Measurements from ENCODE around the gene UGT1A10.
"Not testable (repeated sequence)": the region's sequence is repeated elsewhere in the genome, so short reads cannot be mapped to it uniquely, and the experiment has no call there.

UGT1A10 gene

DNA sequence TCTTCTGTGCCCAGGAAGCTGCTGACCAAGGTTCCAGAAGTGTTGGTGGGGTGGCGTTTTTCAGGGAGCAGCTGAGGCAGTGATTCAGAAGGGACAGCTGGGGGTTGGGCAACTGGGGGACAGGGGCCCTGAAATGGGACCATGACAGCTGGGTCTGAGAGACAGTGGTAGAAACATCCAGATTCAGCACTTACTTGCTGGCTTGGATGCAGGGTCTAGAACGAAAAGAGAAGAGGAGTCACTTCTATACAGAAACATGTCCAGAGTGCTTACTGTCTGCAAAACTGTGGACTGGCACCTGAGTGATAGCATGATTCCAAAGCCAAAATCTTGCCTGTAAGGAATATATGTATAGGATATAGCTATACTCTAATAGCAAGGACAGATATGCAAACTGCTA, 109.6 kb downstream of the UGT1A10 start:
- not testable (repeated sequence) for DNase-seq

DNA sequence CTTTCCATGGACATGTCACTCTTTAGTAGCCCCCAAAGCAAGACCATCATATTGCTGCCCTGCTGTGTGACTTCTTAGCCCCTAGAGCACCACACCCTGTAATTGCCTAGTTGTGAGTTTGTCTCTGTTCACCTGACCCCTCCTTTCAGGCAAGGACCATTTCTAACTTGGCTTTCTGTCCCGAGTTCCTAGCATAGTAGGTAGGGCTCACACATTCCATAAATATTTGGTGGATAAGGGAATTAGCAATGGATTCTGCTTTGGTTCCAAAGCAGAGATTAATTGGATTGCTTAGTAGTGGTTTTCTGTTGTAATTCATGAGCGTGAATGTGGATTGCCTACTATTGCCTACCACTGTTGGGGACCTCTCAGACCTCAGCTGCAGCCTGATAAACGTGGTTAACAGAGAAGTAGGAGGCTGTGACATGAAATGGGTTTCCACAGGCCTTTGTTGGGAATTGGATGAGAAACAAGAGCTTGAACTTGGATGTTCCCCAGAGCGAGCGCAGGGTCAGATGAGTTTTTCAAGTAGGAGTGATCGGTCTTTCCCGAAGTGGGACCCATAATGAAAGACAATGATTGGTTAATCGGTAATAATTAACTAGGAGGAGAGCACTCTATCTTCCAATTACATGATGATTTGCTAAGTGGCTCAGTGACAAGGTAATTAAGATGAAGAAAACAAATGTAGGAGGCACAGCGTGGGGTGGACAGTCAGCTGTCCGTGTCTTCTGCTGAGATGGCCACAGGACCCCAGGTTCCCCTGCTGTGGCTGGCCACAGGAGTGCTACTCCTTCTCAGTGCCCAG, 110.4 kb downstream of the UGT1A10 start:
- DNase-seq = no peak

DNA sequence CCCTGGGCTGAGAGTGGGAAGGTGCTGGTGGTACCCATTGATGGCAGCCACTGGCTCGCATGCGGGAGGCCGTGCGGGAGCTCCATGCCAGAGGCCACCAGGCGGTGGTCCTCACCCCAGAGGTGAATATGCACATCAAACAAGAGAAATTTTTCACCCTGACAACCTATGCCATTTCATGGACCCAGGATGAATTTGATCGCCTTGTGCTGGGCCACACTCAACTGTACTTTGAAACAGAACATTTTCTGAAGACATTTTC, 111.0 kb downstream of the UGT1A10 start:
- no peak for DNase-seq

DNA sequence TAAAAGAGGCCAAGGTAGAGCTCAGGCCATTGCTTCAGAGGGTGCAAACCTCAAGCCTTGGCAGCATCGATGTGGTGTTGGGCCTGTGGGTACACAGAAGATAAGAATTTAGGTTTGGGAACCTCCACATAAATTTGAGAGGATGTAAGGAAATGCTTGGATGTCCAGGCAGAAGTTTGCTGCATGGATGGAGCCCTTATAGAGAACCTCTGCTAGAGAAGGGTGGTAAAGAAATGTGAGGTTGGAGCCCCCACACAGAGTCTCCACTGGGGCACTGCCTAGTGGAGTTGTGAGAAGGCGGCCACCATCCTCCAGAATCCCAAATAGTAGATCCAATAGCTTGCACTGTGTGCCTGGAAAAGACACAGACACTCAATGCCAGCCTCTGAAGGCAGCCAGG, 114.4 kb downstream of the UGT1A10 start:
- not testable (repeated sequence) for DNase-seq

DNA sequence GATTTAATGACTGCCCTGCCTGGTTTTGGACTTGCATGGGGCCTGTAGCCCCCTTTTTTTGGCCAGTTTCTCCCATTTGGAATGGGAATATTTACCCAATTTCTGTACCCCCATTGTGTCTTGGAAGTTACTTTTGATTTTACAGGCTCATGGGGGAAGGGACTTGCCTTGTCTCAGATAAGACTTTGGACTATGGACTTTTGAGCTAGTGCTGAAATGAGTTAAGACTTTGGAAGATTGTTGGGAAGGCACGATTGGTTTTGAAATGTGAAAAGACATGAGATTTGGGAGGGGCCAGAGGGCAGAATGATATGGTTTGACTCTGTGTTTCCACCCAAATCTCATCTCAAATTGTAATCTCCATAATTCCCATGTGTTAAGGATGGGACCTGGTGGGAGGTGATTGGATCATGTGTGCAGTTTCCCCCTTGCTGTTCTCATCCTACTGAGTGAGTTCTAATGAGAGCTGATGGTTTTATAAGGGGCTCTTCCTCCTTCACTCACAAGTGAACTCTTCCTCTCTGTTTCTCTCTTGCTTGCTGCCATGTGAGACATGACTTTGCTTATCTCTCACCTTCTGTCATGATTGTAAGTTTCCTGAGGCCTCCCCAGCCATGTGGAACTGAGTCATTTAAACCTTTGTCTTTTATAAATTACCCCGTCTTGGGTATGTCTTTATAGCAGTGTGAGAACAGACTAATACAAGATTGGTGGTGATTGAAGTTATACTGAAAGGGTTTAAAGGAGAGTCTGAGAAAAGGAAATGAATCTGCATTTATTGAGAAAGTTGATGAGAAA, 115.2 kb downstream of the UGT1A10 start:
- DNase-seq = not testable (repeated sequence)

DNA sequence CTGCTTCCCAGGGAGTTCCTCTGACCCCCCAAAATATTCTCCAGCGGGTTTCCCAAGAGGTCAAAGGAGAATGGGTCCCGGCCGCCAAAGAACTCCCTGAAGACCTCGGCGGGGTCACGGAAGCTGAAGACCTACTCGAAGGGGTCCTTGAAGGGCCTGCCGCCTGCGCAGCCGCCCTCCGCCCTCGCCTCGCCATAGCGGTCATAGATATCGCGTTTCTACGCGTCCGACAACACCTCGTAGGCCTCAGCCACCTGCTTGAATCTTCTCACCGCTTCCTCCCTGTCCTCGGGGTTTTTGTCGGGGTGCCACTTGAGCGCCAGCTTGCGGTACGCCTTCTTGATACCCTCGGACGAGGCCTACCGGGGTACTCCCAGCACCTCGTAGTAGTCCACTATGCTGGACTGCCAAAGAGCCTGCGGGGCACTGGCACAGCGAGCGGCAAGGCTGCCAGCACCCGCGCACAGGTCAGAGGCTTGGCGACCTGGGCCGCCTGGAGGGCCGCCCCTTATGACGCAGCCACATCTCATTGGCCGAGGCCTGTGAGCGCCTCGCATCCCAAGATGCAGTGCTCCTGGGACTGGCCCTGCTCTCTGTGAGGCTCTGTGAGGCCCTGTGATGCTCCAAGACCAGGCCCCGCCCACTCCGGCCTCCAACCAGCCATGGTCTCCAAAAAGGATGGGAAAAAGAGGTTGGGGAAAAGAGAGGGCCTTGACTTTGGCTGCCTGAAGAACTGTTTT, 118.8 kb downstream of the UGT1A10 start:
- DNase-seq = no peak

DNA sequence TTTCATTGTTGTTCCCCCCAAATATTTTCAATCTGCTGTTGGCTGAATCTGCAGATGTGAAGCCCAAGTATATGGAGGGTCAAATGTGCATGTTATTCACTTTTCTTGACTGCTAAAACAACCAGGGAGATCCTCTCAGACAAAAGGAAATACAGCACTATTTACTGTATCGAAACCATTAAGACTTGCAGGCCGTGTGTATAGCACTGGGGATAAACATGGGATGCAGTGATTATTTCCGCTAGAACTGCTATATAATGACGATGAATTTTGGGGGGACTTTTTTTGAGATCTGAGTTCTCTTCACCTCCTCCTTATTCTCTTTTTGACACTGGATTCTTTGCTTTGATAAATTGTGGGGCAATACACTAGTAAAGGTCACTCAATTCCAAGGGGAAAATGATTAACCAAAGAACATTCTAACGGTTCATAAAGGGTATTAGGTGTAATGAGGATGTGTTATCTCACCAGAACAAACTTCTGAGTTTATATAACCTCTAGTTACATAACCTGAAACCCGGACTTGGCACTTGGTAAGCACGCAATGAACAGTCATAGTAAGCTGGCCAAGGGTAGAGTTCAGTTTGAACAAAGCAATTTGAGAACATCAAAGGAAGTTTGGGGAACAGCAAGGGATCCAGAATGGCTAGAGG, 120.3 kb downstream of the UGT1A10 start:
- no peak for DNase-seq

DNA sequence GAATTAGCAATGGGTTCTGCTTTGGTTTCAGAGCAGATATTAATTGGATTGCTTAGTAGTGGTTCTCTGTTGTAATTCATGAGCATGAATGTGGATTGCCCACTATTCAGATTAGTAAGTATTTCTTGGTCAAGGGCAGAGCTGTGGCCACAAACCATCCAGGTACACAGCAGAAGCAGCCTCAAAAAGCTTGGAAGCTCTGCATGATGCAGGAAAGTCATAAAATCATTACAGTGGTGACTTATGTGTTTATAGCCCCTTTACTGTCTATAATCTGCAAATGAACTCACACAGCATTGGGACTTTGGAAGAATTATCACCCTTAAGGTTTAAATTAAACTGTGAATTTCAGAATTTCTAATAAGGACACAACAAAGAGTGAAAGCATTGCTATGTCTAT, 121.9 kb downstream of the UGT1A10 start:
- no peak for DNase-seq

DNA sequence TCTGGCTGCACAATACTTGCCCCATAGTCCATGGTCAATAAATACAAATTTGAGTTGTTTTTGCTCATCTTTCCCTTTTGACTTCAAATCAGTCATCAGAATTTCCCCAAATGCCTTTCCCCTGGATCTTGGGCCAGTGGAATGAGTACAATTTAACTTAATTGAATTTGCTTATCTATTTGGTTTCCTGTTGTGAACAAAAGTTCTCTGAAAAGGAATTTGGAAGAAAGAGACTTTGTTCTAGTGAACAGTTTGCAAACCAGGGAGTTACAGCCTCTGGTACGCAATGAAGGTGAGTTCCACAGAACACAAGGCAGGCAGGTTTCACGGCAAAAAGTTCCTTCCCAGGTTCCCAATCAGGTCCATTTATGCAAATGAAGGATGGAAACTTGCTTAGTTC, 122.6 kb downstream of the UGT1A10 start:
- DNase-seq = no peak

DNA sequence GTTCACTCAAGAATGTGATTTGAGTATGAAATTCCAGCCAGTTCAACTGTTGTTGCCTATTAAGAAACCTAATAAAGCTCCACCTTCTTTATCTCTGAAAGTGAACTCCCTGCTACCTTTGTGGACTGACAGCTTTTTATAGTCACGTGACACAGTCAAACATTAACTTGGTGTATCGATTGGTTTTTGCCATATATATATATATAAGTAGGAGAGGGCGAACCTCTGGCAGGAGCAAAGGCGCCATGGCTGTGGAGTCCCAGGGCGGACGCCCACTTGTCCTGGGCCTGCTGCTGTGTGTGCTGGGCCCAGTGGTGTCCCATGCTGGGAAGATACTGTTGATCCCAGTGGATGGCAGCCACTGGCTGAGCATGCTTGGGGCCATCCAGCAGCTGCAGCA, 123.8 kb downstream of the UGT1A10 start, which contains the start of gene UGT1A1:
Gene UGT1A1 (plus strand): TSS at position 228 of the 400 bp plus-strand sequence. CDS start 18 bp downstream, at position 246.
- DNase-seq = no peak

DNA sequence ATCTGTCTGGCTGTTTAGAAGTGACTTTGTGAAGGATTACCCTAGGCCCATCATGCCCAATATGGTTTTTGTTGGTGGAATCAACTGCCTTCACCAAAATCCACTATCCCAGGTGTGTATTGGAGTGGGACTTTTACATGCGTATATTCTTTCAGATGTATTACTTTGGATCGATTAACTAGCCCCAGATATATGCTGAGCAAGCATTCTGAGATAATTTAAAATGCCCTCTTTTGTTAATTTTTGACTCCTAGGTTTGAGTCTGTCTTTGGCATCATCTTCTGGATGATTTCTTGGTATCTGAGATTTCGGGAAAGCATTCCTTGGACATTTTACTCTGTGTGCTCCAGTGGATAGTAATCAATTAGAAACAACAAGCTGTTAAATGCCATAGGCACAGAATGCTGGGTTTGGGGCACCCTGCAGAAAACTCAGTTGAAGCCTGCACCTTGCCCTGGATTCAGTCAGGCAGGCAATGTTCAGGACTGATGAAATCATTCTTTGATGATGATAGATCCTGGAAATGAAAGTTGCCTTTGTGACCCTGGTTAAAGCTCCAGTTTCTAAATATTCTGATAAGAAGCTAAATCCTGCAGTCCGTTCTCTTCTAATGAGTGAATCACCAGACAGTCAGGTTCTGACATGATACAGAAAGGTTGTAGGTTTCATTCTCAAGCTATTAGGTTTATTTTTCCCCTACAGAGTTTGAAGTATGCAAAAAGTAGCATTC, 125.0 kb downstream of the UGT1A10 start:
- no peak for DNase-seq

DNA sequence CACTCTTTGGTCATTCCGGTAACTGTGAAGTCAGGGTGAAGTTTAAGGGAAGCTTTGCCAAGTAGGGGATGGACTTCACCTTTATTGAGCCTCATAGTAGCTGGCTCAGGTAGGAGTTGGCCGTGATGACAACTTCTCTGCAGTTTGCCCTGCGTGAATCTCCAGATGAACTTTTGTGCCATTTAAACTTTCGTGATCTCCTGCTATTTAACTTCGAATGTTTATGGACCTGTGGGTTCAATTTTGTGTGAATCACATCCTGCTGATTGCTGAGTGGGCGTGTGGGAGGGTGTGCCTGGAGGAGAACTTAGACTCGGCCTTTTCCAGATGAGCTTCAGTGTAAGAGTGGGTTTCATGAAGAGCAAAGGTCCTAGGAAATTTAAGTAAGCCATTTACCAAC, 128.0 kb downstream of the UGT1A10 start:
- DNase-seq = peak; percentile 3

DNA sequence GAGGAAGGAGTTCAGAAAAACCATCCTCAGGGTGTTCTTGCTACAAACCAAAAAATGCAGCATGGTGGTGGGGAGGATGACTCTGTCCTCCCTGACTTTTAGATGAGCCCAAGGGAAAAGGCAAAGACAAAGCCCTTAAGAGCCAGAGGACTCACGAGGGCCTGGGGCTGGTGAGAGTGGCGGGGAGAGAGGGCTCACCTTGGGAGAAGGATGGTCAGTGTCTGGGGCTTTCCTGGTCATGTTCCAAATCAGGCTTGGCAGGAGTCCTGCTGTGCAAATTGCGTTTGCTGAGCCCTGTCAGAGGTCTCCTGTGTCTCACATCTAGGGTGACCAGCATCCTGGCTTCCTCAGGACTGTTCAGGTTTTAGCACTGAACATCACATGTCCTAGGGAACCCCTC, 128.5 kb downstream of the UGT1A10 start:
- no peak for DNase-seq

DNA sequence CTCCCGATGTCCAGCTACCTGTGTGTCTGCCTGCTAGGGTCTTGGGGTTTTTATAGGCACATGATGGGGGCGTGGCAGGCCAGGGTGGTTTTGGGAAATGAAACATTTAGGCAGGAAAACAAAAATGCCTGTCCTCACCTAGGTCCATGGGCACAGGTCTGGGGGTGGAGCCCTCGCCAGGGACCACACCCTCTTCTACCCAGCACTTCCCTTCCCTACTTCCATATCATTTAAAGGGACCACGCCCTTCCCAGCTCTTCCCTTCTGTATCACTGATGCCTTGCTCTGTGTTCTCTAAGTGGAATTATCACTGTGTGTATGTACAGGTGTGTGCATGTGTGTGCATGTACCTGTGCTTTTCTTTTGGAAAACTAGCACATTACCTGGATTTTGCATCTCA, 130.2 kb downstream of the UGT1A10 start:
- DNase-seq = no peak

DNA sequence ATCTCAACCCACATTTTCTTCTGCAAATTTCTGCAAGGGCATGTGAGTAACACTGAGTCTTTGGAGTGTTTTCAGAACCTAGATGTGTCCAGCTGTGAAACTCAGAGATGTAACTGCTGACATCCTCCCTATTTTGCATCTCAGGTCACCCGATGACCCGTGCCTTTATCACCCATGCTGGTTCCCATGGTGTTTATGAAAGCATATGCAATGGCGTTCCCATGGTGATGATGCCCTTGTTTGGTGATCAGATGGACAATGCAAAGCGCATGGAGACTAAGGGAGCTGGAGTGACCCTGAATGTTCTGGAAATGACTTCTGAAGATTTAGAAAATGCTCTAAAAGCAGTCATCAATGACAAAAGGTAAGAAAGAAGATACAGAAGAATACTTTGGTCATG, 131.8 kb downstream of the UGT1A10 start:
- no peak for DNase-seq

DNA sequence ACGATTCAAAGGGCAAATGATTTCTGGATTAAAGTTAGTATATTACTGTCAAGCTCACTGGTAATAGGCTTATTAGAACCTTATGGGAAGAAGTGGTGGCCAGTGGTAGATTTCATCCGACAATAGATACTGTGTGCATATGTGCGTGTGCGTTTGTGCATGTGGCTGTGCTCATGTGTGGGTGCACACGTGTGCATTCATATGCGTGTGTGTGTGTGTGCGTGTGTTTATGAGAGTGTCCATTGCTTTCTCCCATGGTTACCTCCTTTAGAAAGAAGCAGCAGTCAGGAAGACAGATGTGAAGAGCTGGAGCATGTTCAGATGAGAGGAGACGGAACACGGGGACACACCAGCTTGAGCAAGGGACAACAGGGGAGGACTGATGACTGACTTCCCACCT, 133.0 kb downstream of the UGT1A10 start:
- no peak for DNase-seq

DNA sequence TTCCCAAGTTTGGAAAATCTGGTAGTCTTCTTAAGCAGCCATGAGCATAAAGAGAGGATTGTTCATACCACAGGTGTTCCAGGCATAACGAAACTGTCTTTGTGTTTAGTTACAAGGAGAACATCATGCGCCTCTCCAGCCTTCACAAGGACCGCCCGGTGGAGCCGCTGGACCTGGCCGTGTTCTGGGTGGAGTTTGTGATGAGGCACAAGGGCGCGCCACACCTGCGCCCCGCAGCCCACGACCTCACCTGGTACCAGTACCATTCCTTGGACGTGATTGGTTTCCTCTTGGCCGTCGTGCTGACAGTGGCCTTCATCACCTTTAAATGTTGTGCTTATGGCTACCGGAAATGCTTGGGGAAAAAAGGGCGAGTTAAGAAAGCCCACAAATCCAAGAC, 135.9 kb downstream of the UGT1A10 start:
- DNase-seq = no peak

DNA sequence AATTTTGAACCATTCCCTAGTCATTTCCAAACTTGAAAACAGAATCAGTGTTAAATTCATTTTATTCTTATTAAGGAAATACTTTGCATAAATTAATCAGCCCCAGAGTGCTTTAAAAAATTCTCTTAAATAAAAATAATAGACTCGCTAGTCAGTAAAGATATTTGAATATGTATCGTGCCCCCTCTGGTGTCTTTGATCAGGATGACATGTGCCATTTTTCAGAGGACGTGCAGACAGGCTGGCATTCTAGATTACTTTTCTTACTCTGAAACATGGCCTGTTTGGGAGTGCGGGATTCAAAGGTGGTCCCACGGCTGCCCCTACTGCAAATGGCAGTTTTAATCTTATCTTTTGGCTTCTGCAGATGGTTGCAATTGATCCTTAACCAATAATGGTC, 136.3 kb downstream of the UGT1A10 start:
- no peak for DNase-seq

DNA sequence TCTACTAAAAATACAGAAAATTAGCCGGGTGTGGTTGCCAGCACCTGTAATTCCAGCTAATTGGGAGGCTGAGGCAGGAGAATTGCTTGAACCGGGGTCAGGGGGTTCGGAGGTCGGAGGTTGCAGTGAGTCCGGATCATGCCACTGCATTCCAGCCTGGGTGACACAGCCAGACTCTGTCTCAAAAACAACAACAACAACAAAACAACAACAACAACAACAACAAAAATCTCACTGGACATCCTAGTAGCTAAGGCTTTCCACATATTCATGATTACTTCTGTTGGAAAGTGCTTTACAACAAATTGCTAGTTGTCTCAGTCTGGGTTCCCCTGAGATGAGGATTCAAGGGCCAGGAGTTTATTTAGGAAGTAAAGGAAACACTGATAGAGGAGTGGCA, 137.6 kb downstream of the UGT1A10 start:
- DNase-seq = no peak

DNA sequence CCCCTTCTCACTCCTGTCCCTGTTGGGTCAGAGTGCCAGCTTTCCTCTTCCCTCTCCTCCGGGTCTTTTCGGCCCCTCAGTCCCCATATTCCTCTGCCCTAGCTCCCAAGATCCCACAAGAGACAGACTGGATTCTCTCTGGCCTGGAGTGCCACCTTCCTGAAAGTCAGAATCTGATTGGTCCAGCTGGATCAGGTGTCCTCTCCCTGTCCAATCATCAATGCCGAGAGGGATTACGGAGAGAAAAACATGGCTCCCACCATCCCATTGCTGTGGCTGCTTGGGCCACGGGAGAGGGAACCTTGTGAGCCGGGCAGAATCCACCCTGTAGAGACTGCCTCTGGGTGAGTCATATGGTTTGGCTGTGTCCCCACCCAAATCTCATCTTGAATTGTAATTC, 139.2 kb downstream of the UGT1A10 start:
- DNase-seq = no peak

DNA sequence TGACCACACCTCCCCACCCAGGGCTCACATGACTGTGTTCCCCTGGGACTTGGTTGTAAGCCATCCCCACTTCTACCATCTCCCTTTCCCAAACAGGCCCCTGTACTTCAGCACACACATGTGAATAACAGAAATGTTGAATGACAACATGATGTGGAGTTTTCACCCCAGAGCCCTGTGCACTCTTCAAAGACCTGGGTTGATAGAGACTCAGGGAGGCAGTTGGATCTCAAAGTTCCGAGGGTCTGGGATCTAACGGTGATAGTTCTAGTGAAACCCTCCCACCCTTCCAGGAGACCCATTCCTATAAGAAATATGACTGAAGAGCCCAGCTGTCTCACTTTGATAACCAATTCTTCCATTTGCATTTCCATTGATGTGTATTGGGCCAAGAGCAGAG, 141.8 kb downstream of the UGT1A10 start, which contains the start of gene MROH2A:
Gene MROH2A (plus strand): TSS at position 301 of the 400 bp plus-strand sequence. CDS start 1,029 bp downstream, outside the sequence.
- no peak for DNase-seq

DNA sequence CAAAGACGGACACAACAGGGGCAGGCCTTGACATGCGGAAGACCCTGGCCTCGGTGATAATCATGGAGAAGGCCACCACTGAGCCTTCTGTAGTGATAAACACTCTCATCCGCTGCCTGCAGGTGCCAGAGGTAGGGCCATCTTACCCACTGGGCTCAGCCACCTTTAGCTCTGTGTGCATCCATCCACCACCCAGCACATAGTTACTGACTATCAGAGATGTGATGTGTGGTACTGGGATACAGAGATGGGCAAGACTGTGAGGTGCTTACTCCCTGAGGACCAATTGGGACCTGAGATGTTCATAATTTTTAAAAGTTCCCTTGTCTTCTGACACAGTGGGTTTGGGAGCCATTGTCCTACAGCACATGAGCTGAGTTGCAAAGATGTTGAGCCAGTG, 143.5 kb downstream of the UGT1A10 start:
- DNase-seq = no peak
